ENCODE data around the gene VILL.

- TF ChIP-seq, protein P1, sequence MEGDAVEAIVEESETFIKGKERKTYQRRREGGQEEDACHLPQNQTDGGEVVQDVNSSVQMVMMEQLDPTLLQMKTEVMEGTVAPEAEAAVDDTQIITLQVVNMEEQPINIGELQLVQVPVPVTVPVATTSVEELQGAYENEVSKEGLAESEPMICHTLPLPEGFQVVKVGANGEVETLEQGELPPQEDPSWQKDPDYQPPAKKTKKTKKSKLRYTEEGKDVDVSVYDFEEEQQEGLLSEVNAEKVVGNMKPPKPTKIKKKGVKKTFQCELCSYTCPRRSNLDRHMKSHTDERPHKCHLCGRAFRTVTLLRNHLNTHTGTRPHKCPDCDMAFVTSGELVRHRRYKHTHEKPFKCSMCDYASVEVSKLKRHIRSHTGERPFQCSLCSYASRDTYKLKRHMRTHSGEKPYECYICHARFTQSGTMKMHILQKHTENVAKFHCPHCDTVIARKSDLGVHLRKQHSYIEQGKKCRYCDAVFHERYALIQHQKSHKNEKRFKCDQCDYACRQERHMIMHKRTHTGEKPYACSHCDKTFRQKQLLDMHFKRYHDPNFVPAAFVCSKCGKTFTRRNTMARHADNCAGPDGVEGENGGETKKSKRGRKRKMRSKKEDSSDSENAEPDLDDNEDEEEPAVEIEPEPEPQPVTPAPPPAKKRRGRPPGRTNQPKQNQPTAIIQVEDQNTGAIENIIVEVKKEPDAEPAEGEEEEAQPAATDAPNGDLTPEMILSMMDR (IDR thresholded peaks at IDR 0.05), result no peak
- TF ChIP-seq POLR2A (IDR thresholded peaks at IDR 0.05) (no peak), EP300 (IDR thresholded peaks at IDR 0.05; ENCODE audit: low read depth) (no peak), POLR2AphosphoS5 (IDR thresholded peaks at IDR 0.05) (no peak)
Measured at GRCh38 chr3:37957539-37957936, 33.0 kb upstream of the VILL start.
